GM13976 (cell line): ENCODE data around the gene KLK2.

ENCODE experiments used
- DNase-seq: peaks from one replicate; pipeline ENCODE4 v3.0.0; 2012; ENCODE audit warnings: low spot score
- in situ Hi-C: fragments of 300-500 bp; cut with MboI; formaldehyde crosslinking; loops from one replicate; pipeline ENCODE4 v1.12.0; 2022; ENCODE audit warnings: low sequenced_read_pairs, mixed read lengths, inconsistent platforms; ENCODE audit not compliant: unreplicated experiment
- TF ChIP-seq, protein P1 (sequence below): IDR thresholded peaks from 2 replicates; pipeline ENCODE4 v1.5.1; 2012; ENCODE audit warnings: borderline replicate concordance, mild to moderate bottlenecking; ENCODE audit not compliant: insufficient read depth; ENCODE audit errors: extremely low read depth, missing control alignments, control extremely low read depth

Gene KLK2

DNA sequence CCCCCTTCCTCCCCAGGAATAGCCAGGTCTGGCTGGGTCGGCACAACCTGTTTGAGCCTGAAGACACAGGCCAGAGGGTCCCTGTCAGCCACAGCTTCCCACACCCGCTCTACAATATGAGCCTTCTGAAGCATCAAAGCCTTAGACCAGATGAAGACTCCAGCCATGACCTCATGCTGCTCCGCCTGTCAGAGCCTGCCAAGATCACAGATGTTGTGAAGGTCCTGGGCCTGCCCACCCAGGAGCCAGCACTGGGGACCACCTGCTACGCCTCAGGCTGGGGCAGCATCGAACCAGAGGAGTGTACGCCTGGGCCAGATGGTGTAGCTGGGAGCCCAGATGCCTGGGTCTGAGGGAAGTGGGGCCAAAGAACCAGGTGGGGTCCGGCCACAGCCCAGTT is 3.2 kb downstream of the KLK2 start:
- TF ChIP-seq, protein P1, sequence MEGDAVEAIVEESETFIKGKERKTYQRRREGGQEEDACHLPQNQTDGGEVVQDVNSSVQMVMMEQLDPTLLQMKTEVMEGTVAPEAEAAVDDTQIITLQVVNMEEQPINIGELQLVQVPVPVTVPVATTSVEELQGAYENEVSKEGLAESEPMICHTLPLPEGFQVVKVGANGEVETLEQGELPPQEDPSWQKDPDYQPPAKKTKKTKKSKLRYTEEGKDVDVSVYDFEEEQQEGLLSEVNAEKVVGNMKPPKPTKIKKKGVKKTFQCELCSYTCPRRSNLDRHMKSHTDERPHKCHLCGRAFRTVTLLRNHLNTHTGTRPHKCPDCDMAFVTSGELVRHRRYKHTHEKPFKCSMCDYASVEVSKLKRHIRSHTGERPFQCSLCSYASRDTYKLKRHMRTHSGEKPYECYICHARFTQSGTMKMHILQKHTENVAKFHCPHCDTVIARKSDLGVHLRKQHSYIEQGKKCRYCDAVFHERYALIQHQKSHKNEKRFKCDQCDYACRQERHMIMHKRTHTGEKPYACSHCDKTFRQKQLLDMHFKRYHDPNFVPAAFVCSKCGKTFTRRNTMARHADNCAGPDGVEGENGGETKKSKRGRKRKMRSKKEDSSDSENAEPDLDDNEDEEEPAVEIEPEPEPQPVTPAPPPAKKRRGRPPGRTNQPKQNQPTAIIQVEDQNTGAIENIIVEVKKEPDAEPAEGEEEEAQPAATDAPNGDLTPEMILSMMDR = no peak
- DNase-seq = no peak
- in situ Hi-C loops = no loop called here

DNA sequence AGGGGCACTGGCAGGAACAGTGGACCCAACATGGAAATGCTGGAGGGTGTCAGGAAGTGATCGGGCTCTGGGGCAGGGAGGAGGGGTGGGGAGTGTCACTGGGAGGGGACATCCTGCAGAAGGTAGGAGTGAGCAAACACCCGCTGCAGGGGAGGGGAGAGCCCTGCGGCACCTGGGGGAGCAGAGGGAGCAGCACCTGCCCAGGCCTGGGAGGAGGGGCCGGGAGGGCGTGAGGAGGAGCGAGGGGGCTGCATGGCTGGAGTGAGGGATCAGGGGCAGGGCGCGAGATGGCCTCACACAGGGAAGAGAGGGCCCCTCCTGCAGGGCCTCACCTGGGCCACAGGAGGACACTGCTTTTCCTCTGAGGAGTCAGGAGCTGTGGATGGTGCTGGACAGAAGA is 4.1 kb downstream of the KLK2 start:
- TF ChIP-seq, protein P1 = no peak
- DNase-seq = no peak
- in situ Hi-C loops = no loop called here

DNA sequence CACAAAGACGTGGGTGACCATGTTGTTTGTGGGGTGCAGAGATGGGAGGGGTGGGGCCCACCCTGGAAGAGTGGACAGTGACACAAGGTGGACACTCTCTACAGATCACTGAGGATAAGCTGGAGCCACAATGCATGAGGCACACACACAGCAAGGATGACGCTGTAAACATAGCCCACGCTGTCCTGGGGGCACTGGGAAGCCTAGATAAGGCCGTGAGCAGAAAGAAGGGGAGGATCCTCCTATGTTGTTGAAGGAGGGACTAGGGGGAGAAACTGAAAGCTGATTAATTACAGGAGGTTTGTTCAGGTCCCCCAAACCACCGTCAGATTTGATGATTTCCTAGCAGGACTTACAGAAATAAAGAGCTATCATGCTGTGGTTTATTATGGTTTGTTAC is 5.6 kb downstream of the KLK2 start:
- TF ChIP-seq, protein P1 = no peak
- in situ Hi-C loops = no loop called here
- no peak for DNase-seq

DNA sequence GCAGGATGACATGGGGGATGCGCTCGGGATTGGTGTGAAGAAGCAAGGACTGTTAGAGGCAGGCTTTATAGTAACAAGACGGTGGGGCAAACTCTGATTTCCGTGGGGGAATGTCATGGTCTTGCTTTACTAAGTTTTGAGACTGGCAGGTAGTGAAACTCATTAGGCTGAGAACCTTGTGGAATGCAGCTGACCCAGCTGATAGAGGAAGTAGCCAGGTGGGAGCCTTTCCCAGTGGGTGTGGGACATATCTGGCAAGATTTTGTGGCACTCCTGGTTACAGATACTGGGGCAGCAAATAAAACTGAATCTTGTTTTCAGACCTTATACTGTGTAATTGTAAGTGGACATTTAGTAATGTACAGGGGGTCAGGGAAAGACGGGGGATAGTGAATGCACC is 7.0 kb downstream of the KLK2 start:
- in situ Hi-C loops = no loop called here
- no peak for DNase-seq
- TF ChIP-seq, protein P1 = no peak

DNA sequence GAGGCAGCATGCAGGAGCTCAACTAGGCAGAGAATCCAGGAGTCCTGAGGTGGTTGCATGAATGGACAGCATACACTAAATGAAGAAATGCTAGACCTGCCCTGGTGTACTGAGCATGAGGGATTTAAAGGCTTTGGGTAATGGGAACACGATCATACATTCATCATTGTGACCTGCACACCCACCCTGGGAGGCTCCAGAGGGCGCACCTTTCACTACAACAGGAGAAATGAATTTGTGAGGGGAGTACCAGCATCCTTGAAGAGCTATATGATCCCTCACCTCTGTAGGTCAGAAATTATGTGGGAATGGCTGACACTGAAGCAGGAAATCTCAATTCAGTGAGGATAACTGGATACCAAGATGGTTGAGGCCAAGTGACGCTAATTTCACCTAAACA is 8.9 kb downstream of the KLK2 start:
- in situ Hi-C loops = no loop called here
- TF ChIP-seq, protein P1 = no peak

DNA sequence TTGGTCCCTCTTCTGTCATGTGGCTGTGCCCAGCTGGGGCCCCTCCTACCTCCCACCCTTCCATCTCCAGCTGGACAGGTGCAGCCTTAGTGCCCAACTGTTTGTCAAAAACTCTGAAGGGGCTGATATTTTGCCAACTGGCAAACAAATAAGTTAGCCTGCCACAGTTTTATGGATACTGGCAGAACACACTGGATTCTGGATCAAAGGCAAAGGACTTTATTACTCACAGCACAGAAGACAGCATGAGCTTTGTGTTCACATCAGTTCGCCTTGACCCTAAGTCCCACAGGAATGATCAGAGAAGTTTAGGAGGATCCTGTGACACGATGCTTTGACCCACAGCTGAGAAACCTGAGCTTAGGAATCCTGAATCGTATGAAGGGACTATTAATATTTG is 16.4 kb downstream of the KLK2 start:
- DNase-seq = no peak
- in situ Hi-C loops = no loop called here
- TF ChIP-seq, protein P1 = no peak

More for the DNA sequence above, 8.9 kb downstream of the KLK2 start:
- no peak for DNase-seq
